ENCODE data around the gene CDC37. TPM values are rescaled to one million over a fixed set of nuclear protein-coding genes. Genes with fewer than 3 reads are reported as not detected.
"Not testable (repeated sequence)": the region's sequence is repeated elsewhere in the genome, so short reads cannot be mapped to it uniquely, and the experiment has no call there.

Gene CDC37
- total RNA-seq, 2 experiments from 2014 or later, result 239 to 244 TPM

DNA sequence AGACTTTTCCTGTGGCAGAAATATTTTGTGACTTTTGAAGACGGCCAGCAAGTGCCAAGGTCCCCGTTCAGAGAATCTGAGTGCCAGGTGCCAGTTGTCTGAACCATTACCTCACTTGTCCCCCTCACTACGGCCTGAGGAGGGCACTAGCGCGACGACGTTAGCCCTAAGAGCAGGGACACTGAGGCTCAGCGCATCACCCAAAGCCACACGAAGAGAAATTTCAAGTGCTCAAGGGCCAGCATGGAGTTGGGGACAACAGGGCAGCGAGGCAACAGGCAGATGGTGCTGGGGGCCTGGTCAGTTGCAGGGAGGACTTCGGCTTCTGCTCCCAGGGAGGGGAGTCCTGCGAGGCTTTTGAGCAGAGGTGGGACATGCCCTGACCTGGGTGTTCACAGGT lies 13.5 kb downstream of the CDC37 start:
- ChIA-PET POLR2A (interaction anchor here (1.5 to 1.8 kb wide), 3 partner anchors 10 to 130 kb away, joined by 3 to 13 read pairs (median 11); partner anchors contain the start of genes ICAM4 and TYK2), CTCF (interaction anchor here (0.7 to 7.9 kb wide), 24 partner anchors 10 to 281 kb away, joined by 3 to 238 read pairs (median 6); partner anchors contain the start of genes CDC37, ICAM1, MRPL4 and PDE4A)
- Mint-ChIP-seq H3K4me1 (peaks cover 7% of the 10 kb centered on the region), H3K4me3 (no peak overlapping the region), H3K36me3 (ENCODE audit: low read depth) (peaks cover 39% of the 10 kb centered on the region), H3K27ac (no peak overlapping the region), H3K27me3 (no peaks in the 10 kb centered on the region), H3K9me3 (no peaks in the 10 kb centered on the region)
- DNase-seq, result no peak

DNA sequence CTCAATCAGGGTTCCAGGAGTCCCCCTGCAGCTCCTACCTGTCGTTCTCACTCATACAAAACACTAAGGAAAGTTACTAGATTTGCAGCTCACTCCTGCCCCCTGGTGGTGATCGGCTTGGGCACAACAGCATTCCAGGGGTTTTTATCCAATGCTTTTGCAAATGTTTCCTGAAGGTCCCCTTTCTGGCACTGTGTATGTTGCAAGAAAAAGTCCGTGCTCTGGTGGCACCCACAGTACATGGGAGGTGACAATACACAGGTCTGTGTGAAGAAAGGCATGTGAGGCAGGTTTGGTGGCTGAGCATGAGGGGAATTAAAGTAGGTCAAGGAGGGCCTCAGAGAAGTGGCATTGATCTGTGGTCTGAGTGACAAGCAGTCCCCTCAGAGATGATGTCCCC lies 14.4 kb downstream of the CDC37 start:
- Mint-ChIP-seq H3K27ac (peak overlapping the region; percentile 11), H3K9me3 (no peaks in the 10 kb centered on the region), H3K36me3 (ENCODE audit: low read depth) (peaks cover 35% of the 10 kb centered on the region), H3K4me3 (no peak overlapping the region), H3K4me1 (peaks cover 7% of the 10 kb centered on the region), H3K27me3 (no peaks in the 10 kb centered on the region)
- DNase-seq, result peak; percentile 81
- POLR2A ChIA-PET, result interaction anchor here (1.4 to 2.5 kb wide), 6 partner anchors 9 to 195 kb away, joined by 3 to 32 read pairs (median 8); partner anchors contain the start of genes ICAM1, ICAM4, RAVER1 and TYK2
- CTCF ChIA-PET, result interaction anchor here (0.6 to 7.9 kb wide), 43 partner anchors 9 to 284 kb away, joined by 3 to 238 read pairs (median 4); partner anchors contain the start of genes CDC37, ICAM1, ICAM4 and ICAM5

DNA sequence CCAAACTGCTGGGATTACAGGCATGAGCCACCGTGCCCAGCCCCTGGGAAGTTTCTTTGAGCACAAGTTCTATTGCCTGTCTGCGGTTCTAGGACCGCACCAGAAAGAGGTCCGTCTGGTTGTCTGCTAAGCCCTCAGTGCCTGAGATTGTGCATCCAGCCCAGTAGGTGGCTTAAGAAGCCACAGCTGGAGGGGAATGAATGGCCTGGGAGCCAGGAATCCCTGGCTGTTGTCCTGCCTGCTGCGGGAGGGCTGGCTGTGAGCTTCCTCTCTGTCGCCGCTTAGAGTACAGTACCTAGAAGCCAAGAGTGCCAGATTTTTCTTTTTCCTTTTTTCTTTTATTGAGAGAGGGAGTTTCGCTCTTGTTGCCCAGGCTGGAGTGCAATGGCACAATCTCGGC lies 18.8 kb downstream of the CDC37 start:
- Mint-ChIP-seq H3K4me1 (peaks cover 18% of the 10 kb centered on the region), H3K27ac (no peak overlapping the region), H3K9me3 (no peaks in the 10 kb centered on the region), H3K4me3 (no peak overlapping the region), H3K36me3 (ENCODE audit: low read depth) (peaks cover 14% of the 10 kb centered on the region), H3K27me3 (no peaks in the 10 kb centered on the region)
- no peak for DNase-seq
- CTCF ChIA-PET, result interaction anchor here (1.0 to 7.9 kb wide), 4 partner anchors 24 to 125 kb away, joined by 3 to 131 read pairs (median 6); partner anchors contain the start of gene ICAM1
- POLR2A ChIA-PET, result interaction anchor here (2.5 kb wide), 1 partner anchor 115 kb away, joined by 13 read pairs; the partner anchor contains the start of gene ICAM1

DNA sequence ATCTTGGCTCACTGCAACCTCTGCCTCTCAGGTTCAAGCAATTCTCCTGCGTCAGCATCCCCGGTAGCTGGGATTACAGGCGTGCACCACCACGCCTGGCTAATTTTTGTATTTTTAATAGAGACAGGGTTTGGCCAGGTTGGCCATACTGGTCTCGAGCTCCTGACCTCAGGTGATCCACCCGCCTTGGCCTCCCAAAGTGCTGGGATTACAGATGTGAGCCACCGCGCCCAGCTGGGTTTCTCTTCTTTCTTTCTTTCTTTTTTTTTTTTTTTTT lies 20.2 kb downstream of the CDC37 start:
- Mint-ChIP-seq H3K4me1 (peaks cover 25% of the 10 kb centered on the region), H3K36me3 (ENCODE audit: low read depth) (peaks cover 18% of the 10 kb centered on the region)
- ChIA-PET POLR2A (interaction anchor here (1.9 kb wide), 1 partner anchor 113 kb away, joined by 8 read pairs; the partner anchor contains the start of gene ICAM1), CTCF (interaction anchor here (0.6 to 7.9 kb wide), 3 partner anchors 7 to 933 kb away, joined by 3 to 131 read pairs (median 3); no protein-coding TSS in a partner anchor)
- H3K27me3 Mint-ChIP-seq, H3K9me3 Mint-ChIP-seq, DNase-seq, H3K4me3 Mint-ChIP-seq, H3K27ac Mint-ChIP-seq: not testable (repeated sequence)

DNA sequence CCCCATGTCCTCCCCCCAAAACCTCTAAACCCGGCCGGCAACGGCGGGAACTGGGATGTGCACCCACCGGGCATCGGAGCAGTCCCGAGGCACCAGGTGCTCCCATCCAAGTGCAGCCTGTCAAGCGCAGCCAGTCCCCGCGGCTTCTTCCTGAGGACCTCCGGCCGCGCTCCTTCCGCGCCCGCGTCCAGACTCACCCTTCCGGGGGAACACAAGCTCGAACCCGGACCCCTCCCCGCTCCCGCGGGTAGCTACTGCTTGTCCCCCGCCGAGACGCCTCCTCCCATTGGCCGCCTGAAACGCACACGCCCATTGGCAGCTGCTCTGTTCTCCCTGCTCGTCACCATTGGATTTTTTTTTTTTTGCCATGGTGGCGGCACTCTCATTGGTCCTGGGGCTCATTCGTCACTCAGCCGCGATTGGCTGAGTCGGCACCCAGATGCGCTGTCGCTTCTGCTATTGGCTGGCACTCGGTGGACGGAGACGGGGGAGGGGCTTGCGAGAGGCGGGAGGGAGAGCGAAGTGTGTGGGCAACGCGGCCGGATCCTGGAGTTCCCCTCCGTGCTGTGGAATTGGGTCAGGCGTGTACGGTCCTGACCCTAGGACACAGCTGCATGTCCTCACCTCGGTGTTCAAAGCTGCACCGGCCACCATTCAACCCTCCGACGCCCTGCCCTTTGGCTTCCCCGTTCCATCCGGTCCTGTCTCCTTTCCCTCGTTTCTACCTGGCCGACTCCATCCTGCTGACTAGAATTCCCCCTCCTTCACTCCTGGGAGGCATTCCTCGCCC lies 22.8 kb downstream of the CDC37 start, which contains the start of gene TYK2:
Gene TYK2 (minus strand): TSS at position 260 of the 790 bp plus-strand sequence. CDS start 2,166 bp downstream, outside the sequence.
- Mint-ChIP-seq H3K36me3 (ENCODE audit: low read depth) (peaks cover 26% of the 10 kb centered on the region), H3K4me1 (peaks cover 27% of the 10 kb centered on the region), H3K27me3 (no peaks in the 10 kb centered on the region), H3K9me3 (no peaks in the 10 kb centered on the region), H3K27ac (peak within 1 kb of the TSS; percentile 90), H3K4me3 (peak within 1 kb of the TSS; percentile 95)
- POLR2A ChIA-PET, result interaction anchor here (0.6 to 3.2 kb wide), 34 partner anchors 8 to 189 kb away, joined by 3 to 29 read pairs (median 4); partner anchors contain the start of genes CDC37, DNMT1, ICAM1 and ICAM5
- peak; percentile 95 for DNase-seq
- CTCF ChIA-PET, result interaction anchor here (0.9 to 3.1 kb wide), 12 partner anchors 8 to 337 kb away, joined by 3 to 26 read pairs (median 4); partner anchors contain the start of genes DNM2, ICAM1 and RAVER1

DNA sequence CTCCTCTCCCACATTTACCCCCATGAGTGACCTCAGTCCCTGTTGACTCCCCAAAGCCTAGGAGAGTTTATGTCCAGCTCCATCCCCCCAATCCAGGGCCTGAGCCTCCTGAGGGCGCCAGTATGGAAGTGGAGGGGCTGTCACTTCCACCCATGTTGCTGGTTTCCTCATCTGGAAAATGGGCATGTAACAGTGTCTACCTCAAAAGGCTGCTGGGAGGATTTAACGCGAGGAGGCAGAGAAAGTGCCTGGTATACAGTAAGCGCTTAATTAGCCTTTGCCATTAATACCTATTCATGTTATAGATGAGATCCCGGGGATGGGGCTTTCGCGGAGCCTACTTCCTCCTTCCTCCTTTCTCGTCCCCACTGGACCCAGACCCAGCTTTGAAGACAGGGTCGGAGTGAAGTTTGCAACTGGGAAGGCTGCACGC lies 23.4 kb downstream of the CDC37 start:
- Mint-ChIP-seq H3K36me3 (ENCODE audit: low read depth) (peaks cover 29% of the 10 kb centered on the region), H3K27me3 (no peaks in the 10 kb centered on the region), H3K27ac (peak overlapping the region; percentile 90), H3K4me3 (peak overlapping the region; percentile 95), H3K4me1 (peaks cover 27% of the 10 kb centered on the region), H3K9me3 (no peaks in the 10 kb centered on the region)
- ChIA-PET POLR2A (interaction anchor here (0.6 to 3.2 kb wide), 23 partner anchors 9 to 190 kb away, joined by 3 to 29 read pairs (median 5); partner anchors contain the start of genes CDC37, DNMT1, ICAM1 and ICAM5), CTCF (interaction anchor here (0.9 to 3.1 kb wide), 13 partner anchors 9 to 338 kb away, joined by 3 to 26 read pairs (median 4); partner anchors contain the start of genes DNM2, ICAM1 and RAVER1)
- no peak for DNase-seq

DNA sequence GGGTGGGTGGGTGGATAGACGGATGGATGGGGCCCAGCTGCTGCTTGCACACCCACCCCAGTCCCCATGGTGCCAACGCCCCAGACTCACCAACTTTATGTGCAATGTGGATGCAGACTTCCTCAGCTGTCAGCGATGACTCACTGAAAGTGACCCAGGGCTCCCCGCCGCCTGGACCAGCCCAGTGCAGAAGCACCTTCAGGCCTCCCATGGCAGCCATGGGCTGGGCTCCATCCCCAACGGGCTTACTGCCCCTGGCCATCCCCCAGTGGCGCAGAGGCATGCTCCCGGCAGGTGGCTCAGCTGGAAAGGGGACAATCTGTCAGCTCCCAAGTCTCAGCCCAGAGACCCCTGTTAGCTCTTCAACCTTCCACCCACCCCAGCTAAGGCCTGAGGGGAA lies 25.2 kb downstream of the CDC37 start:
- POLR2A ChIA-PET, result interaction anchor here (3.2 kb wide), 1 partner anchor 108 kb away, joined by 29 read pairs; the partner anchor contains the start of gene ICAM1
- CTCF ChIA-PET, result interaction anchor here (0.5 to 3.1 kb wide), 6 partner anchors 11 to 470 kb away, joined by 3 to 23 read pairs (median 4); no protein-coding TSS in a partner anchor
- H3K4me3 Mint-ChIP-seq, result no peak overlapping the region

DNA sequence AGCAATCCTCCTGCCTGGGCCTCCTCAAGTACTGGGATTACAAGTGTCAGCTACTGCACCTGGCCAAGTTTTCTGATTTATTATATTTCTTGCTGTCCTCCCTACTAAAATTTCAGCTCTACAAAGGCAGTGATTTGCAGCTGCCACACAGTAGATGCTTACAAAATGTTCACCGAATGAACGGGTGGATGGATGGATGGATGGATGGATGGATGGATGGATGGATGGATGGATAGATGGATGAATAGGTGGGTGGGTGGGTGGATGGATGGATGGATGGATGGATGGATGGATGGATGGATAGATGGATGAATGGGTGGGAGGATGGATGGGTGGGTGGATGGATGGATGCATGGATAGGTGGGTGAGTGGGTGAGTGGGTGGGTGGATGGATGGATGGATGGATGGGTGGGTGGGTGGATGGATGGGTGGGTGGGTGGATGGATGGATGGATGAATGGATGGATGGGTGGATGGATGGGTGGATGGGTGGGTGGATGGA lies 26.2 kb downstream of the CDC37 start:
- H3K27ac Mint-ChIP-seq, H3K27me3 Mint-ChIP-seq, POLR2A ChIA-PET, DNase-seq, H3K9me3 Mint-ChIP-seq, H3K4me3 Mint-ChIP-seq, CTCF ChIA-PET: not testable (repeated sequence)
- H3K4me1 Mint-ChIP-seq, result peaks cover 27% of the 10 kb centered on the region
- H3K36me3 Mint-ChIP-seq (ENCODE audit: low read depth), result peaks cover 38% of the 10 kb centered on the region

More for the DNA sequence above, 25.2 kb downstream of the CDC37 start:
- H3K27me3 Mint-ChIP-seq, result no peaks in the 10 kb centered on the region
- H3K9me3 Mint-ChIP-seq, result no peaks in the 10 kb centered on the region
- no peak overlapping the region for H3K27ac Mint-ChIP-seq
- DNase-seq, result no peak
- H3K4me1 Mint-ChIP-seq, result peaks cover 27% of the 10 kb centered on the region
- peaks cover 34% of the 10 kb centered on the region for H3K36me3 Mint-ChIP-seq (ENCODE audit: low read depth)

DNA sequence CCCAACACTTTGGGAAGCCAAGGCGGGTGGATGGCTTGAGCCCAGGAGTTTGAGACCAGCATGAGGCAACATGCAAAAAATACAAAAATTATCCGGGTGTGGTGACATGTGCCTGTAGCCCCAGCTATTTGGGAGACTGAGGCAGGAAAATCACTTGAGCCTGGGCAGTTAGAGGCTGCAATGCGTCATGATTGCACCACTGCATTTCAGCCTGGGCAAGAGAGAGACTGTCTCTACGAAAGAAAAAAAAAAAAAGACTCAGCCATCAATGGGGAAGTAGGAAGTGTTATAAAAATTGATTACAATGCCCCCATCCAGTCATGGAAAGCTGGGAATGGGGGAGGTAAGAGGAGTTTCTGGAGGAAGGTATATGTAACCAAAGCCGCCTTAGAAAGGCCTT lies 28.4 kb downstream of the CDC37 start:
- Mint-ChIP-seq H3K4me1 (peaks cover 15% of the 10 kb centered on the region), H3K9me3 (no peaks in the 10 kb centered on the region), H3K4me3 (no peak overlapping the region), H3K27me3 (no peaks in the 10 kb centered on the region), H3K36me3 (ENCODE audit: low read depth) (peaks cover 40% of the 10 kb centered on the region), H3K27ac (no peak overlapping the region)
- POLR2A ChIA-PET, result no interaction called here
- CTCF ChIA-PET, result interaction anchor here (0.9 to 2.1 kb wide), 4 partner anchors 9 to 116 kb away, joined by 3 to 7 read pairs (median 5); no protein-coding TSS in a partner anchor
- DNase-seq, result no peak

DNA sequence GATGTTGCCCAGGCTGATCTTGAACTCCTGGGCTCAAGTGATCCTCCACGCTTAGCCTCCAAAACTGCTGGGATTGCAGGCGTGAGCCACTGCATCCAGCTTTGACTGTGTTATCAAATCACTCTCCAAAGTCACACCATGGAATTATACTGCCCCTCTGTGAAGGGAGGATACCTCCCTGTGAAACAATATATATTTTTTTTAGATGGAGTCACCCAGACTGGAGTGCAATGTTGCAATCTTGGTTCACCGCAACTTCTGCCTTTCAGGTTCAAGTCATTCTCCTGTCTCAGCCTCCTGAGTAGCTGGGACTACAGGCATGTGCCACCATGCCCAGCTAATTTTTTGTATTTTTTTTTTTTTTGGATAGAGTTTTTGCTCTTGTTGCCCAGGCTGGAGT lies 30.7 kb downstream of the CDC37 start:
- ChIA-PET CTCF (interaction anchor here (1.0 to 1.1 kb wide), 2 partner anchors 16 to 18 kb away, joined by 3 to 4 read pairs; no protein-coding TSS in a partner anchor), POLR2A (no interaction called here)
- Mint-ChIP-seq H3K4me3 (no peak overlapping the region), H3K27me3 (no peaks in the 10 kb centered on the region), H3K27ac (no peak overlapping the region), H3K4me1 (peaks cover 3% of the 10 kb centered on the region), H3K9me3 (no peaks in the 10 kb centered on the region), H3K36me3 (ENCODE audit: low read depth) (peaks cover 45% of the 10 kb centered on the region)
- DNase-seq, result no peak

DNA sequence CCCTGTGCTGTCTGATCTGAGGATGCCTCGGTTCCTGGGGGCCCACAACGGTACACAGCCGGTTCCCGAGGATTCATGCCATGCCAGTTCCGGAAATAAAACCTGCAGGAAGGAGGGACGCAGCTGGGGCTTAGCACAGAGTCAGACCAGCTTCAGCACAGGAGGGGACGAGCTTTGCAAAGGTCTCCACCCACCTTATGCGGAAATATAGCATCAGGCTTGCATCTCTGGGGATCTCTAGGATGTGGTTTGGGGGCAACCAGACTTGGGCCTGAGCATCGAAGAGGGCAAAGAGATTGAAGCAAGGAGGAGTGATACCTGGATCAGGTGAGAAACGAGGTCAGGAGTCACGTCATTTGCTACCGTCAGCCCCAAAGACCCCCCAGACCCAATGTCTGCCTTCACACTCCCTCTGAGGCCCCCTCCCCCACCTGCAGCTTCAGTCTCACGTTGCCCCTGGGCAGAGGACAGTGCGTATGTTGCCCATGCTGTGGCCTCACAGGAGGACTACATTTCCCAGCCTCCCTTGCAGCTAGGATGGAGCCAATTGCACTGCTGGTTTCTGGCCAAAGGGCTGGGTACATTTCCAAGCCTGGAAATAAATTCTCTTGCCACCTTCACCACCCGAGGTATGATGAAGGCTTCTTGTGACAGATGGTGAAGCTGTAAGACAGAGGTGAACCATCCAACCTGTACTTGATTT lies 35.1 kb downstream of the CDC37 start:
- ChIA-PET CTCF (interaction anchor here (0.7 to 1.3 kb wide), 3 partner anchors 20 to 118 kb away, joined by 3 to 4 read pairs (median 3); no protein-coding TSS in a partner anchor), POLR2A (interaction anchor here (0.9 kb wide), 1 partner anchor 12 kb away, joined by 3 read pairs; the partner anchor contains the start of gene TYK2)
- no peak overlapping the region for H3K4me3 Mint-ChIP-seq
- no peak for DNase-seq
- no peaks in the 10 kb centered on the region for H3K9me3 Mint-ChIP-seq
- no peaks in the 10 kb centered on the region for H3K4me1 Mint-ChIP-seq
- H3K27ac Mint-ChIP-seq, result no peak overlapping the region
- H3K27me3 Mint-ChIP-seq, result no peaks in the 10 kb centered on the region
- peaks cover 54% of the 10 kb centered on the region for H3K36me3 Mint-ChIP-seq (ENCODE audit: low read depth)

DNA sequence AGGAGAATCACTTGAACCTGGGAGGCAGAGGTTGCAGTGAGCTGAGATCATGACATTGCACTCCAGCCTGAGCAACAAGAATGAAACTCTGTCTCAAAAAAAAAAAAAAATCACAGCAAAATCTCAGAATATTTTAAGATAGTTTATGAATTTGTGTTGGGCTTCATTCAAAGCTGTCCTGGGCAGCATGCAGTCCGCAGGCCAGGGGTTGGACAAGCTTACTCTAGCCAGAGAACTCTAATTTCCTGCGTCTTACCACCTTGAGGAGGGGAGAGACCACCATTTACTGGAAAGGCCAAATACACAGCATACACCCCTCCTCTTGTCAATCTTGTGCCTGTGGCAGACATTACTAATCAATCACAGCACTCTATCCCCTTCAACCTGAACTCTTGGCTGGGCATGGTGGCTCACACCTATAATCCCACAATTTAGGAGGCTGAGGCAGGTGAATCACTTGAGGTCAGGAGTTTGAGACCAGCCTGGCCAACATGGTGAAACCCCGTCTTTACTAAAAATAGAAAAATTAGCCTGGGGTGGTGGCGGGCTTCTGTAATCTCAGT lies 36.3 kb downstream of the CDC37 start:
- CTCF ChIA-PET, result interaction anchor here (1.3 to 1.4 kb wide), 2 partner anchors 9 to 117 kb away, joined by 3 read pairs; no protein-coding TSS in a partner anchor
- POLR2A ChIA-PET, result not testable (repeated sequence)

More for the DNA sequence above, 36.3 kb downstream of the CDC37 start:
- not testable (repeated sequence) for H3K27me3 Mint-ChIP-seq, H3K27ac Mint-ChIP-seq, H3K9me3 Mint-ChIP-seq, H3K4me3 Mint-ChIP-seq, DNase-seq, H3K4me1 Mint-ChIP-seq
- H3K36me3 Mint-ChIP-seq (ENCODE audit: low read depth), result peaks cover 56% of the 10 kb centered on the region

Measured in activated CD4-positive, alpha-beta memory T cell treated with anti-CD3 and anti-CD28 coated beads, Interleukin-2, amount 10 ng/mL, durations not matched to agents 7 days and 5 days (primary cell).